GM12874 (cell line): ENCODE measurements around the gene PIK3CD.

Source experiments
- TF ChIP-seq, protein P1 (sequence below): IDR thresholded peaks from 2 replicates; pipeline ENCODE4 v1.5.1; 2011; ENCODE audit warnings: low read depth, mild to moderate bottlenecking, control low read depth, low read length, moderate library complexity; ENCODE audit not compliant: insufficient read depth

The PIK3CD gene

GRCh38 chr1:9652379-9653209 is 1.1 kb downstream of the PIK3CD start:
- TF ChIP-seq, protein P1, sequence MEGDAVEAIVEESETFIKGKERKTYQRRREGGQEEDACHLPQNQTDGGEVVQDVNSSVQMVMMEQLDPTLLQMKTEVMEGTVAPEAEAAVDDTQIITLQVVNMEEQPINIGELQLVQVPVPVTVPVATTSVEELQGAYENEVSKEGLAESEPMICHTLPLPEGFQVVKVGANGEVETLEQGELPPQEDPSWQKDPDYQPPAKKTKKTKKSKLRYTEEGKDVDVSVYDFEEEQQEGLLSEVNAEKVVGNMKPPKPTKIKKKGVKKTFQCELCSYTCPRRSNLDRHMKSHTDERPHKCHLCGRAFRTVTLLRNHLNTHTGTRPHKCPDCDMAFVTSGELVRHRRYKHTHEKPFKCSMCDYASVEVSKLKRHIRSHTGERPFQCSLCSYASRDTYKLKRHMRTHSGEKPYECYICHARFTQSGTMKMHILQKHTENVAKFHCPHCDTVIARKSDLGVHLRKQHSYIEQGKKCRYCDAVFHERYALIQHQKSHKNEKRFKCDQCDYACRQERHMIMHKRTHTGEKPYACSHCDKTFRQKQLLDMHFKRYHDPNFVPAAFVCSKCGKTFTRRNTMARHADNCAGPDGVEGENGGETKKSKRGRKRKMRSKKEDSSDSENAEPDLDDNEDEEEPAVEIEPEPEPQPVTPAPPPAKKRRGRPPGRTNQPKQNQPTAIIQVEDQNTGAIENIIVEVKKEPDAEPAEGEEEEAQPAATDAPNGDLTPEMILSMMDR = no peak; the same call in 1 of the 2 replicates

DNA sequence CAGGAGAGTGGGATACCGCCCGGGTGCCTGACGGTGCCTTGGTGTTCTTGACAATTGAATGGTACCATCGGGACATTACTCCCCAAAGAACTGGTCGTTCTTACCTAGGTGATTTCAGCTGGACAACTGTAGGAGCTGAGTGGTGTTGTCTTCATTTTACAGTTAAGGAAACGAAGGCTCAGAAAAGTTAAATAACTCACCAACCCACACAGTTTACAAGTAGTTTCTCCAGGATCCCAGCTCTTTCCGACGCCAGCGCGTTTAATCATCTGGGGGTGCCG is 1.6 kb downstream of the PIK3CD start:
- TF ChIP-seq, protein P1 = no peak

GRCh38 chr1:9653491-9654050 is 2.0 kb downstream of the PIK3CD start:
- TF ChIP-seq, protein P1 = no peak

DNA sequence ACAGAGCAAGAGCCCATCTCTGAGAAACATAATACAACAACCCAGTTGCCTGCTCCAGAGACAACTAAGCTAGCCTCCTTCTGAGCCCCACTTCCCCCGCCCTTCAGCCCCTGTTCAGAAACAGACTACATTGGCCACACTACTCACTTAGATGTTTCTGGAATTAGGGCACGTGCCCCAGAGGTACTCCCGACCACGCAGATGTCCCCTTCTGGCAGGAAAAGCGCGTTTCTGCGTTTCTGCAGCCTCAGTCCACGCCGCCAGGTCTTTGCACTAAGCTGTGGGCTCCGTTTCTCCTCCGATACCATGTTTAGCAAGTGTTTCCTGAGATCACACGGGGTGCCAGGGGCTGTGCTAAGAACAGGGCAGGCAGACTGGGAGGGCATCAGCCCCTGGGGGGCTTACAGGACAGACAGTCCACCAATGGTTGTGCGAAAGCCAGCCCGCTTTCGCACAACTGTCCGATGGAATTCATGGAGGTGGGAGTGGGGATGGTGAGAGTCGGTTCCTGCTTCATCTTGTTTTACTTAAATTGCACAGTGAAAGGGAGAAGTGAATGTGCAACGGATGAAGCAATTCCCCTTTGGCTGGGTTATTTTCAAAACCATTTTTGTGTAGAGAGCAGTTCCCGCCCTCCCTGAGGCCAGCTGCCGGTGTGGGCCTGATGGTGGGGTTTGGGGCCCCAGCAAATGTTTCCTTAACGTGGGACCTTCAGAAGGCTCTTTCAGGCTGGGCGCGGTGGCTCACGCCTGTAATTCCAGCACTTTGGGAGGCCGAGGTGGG is 2.7 kb downstream of the PIK3CD start:
- TF ChIP-seq, protein P1 = no peak

DNA sequence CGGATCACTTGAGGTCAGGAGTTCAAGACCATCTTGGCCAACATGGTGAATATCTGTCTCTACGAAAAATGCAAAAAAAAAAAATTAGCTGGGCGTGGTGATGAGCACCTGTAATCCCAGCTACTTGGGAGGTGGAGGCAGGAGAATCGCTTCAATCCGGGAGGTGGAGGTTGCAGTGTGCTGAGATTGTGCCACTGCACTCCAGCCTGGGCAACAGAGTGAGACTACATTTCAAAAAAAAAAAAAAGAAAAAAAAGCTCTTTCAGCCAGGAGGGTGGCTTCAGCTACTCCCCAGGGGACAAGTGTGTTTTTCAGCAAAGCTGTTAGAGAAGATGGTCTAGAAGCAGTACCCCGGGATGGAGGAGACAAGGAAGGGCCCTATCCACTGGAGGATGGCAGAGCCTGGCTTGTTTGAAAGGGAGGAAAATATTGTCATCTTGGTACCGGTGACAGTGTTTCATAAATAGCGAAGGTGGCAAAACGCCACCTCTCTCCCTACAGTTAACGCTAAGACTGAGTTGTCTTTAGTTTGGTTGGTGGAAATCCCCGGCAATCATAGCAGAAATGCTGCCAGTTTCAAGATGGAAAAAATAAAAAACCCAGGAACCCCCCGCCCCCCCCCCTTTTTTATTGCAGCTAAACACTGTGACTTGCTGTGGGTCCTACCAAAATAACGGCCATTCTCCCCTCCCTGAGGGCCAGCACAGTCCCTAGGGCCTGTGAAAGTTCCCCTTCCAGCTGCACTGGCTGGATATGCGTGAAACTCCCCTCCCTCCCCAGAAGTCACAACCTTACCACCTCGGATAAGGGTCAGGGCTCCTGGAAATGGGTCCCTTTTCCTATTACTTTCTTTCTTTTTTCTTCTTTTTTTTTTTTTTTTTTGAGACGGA is 3.5 kb downstream of the PIK3CD start:
- TF ChIP-seq, protein P1 = no peak

DNA sequence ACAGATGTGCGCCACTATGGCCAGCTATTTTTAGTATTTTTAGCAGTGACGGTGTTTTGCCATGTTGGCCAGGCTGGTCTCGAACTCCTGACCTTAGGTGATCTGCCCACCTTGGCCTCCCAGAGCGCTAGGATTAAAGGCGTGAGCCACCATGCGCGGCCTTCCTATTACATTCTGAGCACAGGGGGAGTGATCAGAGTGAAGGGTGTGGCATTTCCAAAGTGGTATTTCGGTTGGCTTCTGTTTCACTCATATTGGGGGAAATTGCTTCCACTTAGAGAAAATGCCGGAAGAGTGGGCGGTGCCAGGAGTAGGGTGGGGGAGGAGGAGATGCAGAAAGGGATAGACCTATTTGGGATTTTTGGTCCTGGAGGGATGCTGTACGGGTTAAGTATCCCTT is 4.3 kb downstream of the PIK3CD start:
- TF ChIP-seq, protein P1 = no peak
